D721Med (cell line): ENCODE data around the gene NGDN.

Source experiments
- DNase-seq: peaks from one replicate; pipeline ENCODE4 v3.0.0; 2011; ENCODE audit warnings: low spot score; ENCODE audit not compliant: insufficient read length
- FAIRE-seq: peaks from 2 replicates; lab custom pipeline; 2011; peaks lifted over from hg19 to GRCh38; lab: Jason Lieb, UNC
- TF ChIP-seq, protein P1 (sequence below): IDR thresholded peaks from 2 replicates; pipeline ENCODE4 v1.5.1; 2012; ENCODE audit warnings: mild to moderate bottlenecking, control low read depth; ENCODE audit not compliant: insufficient read depth; ENCODE audit errors: missing control alignments

The NGDN gene

GRCh38 chr14:23435543-23436326 is 33.8 kb upstream of the NGDN start, which contains the start of gene MYH7:
Gene MYH7, minus strand, starts transcription at chr14:23435660. Its CDS starts 1,928 bp downstream, at chr14:23433732.
- FAIRE-seq (no peak), DNase-seq (no peak)
- TF ChIP-seq, protein P1, sequence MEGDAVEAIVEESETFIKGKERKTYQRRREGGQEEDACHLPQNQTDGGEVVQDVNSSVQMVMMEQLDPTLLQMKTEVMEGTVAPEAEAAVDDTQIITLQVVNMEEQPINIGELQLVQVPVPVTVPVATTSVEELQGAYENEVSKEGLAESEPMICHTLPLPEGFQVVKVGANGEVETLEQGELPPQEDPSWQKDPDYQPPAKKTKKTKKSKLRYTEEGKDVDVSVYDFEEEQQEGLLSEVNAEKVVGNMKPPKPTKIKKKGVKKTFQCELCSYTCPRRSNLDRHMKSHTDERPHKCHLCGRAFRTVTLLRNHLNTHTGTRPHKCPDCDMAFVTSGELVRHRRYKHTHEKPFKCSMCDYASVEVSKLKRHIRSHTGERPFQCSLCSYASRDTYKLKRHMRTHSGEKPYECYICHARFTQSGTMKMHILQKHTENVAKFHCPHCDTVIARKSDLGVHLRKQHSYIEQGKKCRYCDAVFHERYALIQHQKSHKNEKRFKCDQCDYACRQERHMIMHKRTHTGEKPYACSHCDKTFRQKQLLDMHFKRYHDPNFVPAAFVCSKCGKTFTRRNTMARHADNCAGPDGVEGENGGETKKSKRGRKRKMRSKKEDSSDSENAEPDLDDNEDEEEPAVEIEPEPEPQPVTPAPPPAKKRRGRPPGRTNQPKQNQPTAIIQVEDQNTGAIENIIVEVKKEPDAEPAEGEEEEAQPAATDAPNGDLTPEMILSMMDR, result no peak

DNA sequence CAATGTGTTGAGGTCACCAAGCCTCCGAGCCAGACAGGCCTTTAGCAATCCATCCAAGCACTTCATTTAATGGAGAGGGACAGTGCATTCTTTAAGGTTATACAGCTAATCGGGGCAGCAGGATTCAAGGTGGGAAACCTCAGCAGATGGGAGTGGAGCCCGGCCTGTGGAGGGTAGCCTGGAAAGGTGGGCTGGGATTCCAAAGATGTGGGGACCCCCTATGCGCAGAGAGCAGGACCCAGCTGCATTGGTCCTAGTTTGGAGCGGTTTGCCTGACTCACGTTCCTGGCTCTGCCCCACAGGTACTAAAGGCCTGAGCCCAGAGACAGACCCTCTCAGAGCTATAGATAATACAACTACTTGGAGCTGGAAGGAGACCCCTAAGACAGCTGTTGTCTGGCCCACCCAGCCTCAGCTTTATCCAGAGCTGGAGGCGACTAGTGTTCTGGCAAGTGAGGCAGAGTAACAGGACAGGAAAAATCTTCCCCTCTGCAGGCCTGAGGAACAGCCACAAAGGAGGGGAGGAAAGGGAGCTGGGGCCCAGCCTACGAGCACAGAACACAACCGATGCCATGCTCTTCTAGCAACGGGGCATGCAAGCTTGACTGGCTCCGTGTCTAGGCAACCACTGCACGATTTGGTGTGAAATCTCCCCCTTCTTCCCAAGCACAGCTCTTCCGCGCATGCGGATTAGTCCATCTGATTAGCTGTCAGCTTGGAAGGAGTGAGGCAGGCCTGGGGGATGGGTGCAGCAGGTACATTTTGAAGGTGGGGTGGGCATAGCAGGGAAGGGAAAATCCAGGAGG is 33.0 kb upstream of the NGDN start:
- DNase-seq, result peak; percentile 70
- TF ChIP-seq, protein P1, result no peak
- no peak for FAIRE-seq

DNA sequence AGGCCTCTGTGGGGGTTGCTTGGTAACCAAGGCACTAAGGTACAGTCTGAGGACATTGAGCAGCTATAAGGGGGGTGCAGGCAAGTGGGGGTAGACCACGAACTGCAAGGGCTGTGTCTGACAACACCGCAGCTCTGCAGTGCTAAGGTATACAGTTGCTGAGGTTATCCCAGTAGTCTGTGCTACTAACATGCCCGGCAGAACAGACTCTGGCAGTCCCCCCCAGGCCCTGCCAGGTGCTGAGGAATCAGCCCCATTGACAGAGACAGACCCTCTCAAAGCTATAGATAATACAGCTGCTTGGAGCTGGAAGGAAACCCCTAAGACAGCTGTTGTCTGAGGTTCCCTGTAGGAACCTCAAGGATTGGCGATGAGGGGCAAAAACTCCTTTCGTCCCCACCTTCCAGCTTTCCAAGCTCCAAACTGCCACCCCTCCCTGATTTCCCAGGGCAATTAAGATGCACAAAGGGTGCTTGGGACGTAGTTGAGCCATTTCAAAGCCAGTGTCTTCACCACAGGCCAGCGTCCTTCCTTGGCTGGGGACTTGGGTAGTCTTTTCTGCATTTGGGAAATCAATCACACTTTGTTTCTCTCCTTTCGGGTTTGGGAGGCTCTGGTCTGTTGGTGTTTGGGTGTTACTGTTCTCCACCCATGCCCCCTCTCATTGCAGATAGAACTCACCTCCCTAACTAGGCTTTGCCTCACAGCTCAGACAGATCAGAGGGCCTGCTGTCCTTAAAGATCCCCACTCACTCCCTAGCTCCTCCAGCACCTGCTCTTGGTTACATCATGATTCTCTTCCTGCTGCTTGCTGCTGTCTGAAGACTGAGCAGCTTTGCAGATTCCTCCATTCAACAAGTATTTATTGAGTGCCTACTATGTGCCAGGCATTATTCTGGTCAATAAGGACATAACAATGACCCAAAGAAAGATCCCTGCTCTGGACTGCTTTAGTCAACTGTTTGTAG is 32.1 kb upstream of the NGDN start:
- no peak for FAIRE-seq
- no peak for DNase-seq
- TF ChIP-seq, protein P1, result no peak

DNA sequence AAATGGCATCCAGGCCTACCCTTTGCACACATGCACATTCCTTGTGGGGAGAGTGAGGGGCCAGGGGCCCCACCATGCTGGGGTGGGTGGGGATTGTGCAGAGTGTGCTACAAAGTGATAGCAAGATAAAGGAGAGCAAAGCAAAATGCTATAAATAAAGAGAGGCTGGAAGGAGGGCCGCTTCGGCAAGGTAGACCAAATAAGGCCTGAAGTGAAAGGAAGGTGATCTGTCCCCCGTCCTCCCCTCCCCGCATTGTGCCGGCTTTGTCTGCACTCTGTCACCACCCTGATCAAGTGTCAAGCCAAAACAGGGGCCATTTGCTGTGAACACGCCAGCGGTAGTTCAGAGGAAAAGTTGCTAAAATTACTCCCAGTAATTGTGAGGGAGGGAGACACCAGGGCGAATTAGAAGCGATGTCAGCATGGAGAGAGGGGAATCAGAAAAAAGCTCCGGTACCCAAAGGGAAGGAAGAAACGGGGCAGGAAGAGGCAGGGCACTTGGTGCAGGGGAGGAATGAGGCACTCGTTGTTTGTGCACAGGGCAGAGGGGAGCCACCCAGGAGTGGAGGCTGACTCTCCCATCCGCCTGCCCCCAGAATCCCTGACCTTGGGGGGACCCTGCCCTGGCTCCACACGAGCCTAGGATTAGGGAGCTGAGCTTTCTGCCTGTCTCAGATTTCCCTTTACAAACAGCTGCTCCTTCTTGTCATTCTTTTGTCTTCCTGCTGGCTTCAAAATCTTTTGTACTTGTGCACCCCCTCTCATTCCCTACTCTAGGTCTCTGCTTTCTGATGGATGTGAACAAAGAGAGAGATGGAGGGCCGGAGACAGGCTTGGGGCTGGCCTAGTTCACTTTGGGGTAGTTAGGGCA is 31.2 kb upstream of the NGDN start:
- TF ChIP-seq, protein P1, result no peak
- DNase-seq, result no peak
- FAIRE-seq, result no peak

GRCh38 chr14:23439107-23439835 is 30.2 kb upstream of the NGDN start:
- DNase-seq (no peak), FAIRE-seq (no peak)
- TF ChIP-seq, protein P1, result no peak
